GM19239 (cell line): ENCODE results near the gene ZNF710.
"Not testable (repeated sequence)": the region's sequence is repeated elsewhere in the genome, so short reads cannot be mapped to it uniquely, and the experiment has no call there.

Experiments
- DNase-seq: peaks from one replicate; pipeline ENCODE4 v3.0.0; 2011; ENCODE audit warnings: low spot score; ENCODE audit not compliant: insufficient read length
- FAIRE-seq: peaks from 2 replicates; lab custom pipeline; 2011; peaks lifted over from hg19 to GRCh38; lab: Jason Lieb, UNC

The ZNF710 gene

DNA sequence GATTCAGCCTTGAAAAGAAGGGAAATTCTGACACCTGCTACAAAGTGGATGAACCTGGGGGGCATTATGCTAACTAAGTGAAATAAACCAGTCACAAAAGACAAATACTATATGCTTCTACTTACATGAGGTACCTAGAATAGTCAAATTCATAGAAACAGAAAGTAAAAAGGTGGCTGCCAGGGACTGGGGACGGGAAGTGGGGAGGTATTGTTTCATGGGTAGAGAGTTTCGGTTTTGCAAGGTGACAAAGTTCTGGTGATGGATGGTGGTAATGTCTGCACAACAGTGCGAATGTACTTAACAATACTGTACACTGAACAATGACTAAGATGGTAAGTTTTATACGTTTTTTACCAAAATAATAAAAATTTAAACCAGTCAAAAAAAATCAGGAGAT lies 96.4 kb downstream of the ZNF710 start:
- FAIRE-seq (peak; percentile 78), DNase-seq (no peak)

DNA sequence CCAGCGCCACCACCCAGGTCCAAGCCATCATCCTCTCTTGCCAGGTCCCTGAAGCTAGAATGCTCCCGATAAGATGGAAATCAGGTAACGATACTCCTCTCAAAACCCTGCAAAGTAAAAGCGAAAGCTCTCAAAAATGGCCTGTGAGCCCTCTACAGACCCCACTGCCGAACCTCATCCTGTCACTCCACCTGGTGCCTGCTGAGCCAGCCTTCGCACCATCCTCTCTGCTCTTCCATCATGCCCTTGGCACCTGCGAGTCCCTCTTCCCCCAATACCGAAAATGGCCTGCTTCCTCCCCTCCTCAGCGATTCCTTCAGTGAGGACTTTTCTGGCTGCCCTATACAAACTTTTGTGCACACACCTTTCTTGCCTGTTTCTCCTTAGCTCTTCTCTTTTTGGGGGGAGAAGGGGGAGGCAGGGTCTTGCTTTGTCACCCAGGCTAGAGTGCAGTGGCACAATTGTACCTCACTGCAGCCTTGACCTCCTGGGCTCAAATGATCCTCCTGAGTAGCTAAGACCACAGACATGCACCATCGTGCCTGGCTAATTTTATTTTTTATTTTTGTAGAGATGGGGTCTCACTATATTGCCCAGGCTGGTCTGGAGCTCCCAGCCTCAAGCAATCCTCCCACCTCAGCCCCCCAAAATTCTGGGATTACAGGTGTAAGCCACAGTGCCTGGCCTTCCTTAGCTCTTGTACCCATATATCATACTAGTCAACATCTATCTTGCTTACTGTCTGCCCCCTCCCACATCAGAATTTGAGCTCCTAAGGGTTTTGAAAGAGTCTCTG lies 98.1 kb downstream of the ZNF710 start:
- FAIRE-seq (peak; percentile 87), DNase-seq (peak; percentile 57)

DNA sequence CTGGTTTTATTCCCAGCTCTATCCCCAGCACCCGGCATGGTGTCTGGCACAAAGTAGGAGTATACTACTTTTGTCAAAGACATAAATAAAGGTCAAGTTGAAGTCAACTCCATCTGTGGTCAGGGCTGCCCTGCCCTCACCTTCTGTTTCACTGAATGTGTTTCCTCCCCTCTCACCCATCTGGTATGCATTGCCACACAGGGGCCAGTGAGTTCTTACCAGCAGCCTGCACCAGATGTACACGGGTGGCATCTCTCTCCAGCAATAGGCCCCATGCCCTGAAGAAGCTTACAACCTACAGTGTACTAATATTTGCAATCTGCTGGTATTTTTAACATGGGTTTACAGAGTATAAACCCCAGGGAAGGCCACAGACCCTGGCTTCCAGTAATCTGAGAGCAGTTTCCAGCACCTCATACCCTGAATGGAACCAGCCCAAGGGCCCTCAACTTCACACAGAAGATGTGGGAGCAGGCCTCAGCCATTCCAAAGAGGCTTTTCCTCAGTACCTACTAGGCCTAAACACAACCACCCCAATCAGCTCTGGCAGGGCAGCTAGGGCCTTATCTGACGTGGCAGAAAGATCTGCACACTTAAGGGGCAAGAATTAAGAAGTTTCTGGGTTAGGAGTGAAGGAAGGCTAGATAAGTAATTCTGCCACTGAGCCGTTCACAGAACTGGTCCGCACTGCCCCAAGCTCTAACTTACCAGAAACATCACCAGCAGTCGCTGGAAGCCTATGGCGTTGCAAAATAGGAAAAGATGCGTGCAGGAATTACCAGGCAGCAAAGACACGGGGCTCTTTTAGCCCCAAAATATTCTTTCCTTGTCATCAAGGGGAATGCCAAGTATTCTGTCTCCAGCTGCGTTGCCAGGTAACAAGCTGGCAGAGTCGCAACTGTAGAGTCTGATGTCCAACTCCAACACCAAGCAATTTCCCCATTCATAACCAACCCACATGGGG lies 99.0 kb downstream of the ZNF710 start:
- DNase-seq (no peak), FAIRE-seq (peak; percentile 35)

DNA sequence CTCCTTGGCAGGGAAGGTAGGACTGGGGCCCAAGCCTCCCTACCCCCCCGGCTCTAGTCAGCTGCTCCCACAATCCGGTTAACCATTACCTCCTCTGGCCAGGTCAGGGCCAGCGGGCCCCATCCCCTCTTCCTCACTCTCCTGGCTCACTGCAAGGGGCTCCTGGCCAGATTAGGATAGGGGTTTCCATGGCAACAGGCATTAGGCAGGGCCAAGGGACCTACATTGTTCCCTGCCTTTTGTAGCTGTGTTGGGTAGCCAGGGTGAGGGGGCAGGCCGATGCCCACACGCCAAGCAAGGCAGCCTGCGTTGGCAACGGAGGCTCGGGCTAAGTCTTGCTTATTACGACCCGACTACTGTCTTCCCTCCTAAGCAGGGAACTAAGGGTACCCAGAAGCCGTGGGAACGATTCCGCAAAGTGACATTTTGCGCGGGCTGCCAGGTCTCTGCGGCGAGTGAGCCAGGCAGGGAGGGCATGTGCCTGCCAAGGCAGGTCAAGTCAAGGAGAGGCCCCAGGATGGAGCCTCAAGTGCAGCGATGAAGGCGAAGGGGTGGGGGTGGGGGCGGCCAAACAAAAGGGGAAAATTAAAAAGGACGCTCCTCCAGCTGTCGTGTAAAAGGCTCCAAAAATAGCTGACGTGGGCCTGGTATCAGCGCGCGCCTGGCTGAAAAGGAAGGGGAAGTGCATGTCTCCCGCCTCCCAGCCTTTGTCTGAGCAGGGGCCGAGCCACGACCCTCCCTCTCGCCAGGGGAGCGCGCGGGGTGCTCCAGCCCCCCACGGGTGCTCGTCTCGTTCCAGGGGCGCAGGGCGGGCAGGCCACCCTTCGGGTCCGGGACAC lies 100.2 kb downstream of the ZNF710 start:
- FAIRE-seq (peak; percentile 67), DNase-seq (no peak)

DNA sequence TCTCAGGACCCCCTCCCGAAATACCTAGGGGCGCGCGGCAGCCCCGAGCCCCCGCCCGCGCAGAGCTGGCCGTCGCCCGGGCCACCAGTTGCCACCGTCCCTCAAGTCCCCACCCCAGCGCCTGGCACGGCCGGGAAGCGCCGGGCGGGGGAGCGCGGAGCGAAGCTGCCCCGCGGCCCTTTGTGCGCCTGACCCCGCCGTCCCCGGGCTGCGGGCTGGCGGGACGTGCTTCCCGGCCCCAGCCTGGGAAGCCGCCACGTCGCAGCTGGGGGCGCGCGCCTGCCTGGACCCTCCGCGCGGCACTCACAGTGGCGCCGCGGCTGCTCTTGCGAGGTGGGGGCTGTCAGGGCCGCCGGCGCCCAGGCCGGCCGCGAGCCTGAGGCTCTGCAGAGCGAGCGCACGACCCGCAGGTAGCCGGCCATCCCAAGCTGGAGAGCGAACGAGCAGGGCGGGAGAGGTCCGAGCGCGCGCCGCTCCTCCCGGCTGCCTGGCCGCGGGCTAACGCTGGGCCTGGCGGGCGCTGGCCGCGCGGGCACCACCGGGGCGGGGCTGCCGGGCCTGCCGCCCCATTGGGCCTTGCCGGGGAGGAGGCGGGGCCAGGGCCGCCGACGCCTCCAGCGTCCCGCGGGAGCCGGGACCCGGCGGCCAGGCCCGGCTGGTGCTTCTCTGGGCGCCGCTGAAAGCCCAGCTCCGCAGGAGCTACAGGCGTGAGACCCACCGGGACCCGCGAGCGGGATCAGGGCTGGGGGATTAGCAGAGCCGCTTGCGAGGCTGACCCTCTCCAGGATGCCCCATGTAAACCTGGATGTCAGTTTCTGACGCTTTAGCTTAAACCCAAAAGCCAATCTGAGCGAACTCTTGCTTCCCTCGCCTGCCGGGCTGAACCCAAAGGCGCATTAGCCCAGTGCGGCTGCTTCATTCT lies 101.1 kb downstream of the ZNF710 start, which contains the start of gene IDH2:
IDH2 (minus strand) TSS at position 500 of the 922 bp plus-strand sequence; CDS start at position 422, 78 bp downstream.
- peak; percentile 80 for DNase-seq
- peak; percentile 64 for FAIRE-seq

DNA sequence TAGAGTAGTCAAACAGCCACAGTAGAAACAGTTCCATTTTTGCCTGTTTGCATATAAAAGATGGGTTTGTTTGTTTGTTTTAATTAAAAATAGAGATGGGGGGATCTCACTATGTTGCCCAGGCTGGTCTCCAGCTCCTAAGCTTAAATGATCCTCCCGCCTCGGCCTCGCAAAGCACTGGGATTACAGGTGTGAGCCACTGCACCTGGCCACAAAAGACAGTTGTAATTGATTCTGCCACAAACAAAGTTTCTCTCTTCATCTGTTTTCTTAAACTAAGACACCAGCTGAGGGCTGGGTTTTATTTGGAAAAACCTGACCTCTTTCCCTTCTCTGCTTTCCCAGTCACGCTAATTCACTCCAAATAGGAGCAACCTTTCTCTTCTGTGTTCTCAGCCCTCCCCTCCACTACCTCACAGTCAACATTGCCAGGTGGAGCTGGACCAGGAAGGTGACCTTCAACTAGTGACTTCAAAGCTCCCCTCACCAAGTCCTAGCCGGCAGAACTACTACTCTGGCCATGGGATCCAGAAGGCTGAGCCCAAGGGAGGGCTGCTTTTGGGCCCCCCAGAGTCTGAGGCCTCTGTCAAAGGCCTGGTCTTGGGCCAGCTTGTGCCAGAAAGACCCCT lies 102.7 kb downstream of the ZNF710 start:
- no peak for DNase-seq
- FAIRE-seq, result no peak

DNA sequence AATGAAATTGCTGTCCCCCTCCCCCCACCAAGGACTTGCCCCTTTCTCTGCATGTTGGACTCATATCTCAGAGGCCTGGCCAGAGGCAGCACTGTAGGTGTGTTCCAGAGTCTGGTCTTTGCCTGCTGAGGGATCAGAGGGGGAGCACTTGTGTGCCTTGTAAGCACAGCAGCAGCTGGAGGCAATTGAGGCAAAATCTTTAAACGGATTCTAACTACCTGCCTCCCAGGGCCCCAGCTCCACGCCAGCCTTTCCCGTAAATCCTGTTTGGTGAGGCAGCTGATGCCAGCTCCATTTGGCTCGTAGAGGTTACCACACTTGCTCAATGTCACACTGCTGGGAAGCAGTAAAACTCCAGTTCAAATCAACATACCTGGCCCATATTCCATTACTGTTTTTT lies 103.4 kb downstream of the ZNF710 start:
- FAIRE-seq (no peak), DNase-seq (no peak)

DNA sequence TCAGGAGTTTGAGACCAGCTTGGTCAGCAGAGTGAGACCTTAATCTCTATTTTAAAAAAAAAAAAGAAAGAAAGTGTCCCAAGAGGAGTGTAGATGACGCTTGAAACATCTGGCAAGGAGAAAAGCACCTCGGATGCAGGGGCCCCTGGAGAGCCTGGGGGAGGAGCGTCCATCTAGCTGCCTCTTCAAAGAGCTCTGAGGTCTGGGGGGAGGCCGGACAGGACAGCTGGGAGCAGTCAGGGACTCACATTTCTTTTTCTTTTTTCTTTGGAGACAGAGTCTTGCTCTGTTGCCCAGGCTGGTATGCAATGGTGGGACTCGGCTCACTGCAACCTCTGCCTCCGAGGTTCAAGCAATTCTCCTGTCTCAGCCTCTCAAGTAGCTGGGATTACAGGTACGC lies 104.4 kb downstream of the ZNF710 start:
- DNase-seq (no peak), FAIRE-seq (no peak)

DNA sequence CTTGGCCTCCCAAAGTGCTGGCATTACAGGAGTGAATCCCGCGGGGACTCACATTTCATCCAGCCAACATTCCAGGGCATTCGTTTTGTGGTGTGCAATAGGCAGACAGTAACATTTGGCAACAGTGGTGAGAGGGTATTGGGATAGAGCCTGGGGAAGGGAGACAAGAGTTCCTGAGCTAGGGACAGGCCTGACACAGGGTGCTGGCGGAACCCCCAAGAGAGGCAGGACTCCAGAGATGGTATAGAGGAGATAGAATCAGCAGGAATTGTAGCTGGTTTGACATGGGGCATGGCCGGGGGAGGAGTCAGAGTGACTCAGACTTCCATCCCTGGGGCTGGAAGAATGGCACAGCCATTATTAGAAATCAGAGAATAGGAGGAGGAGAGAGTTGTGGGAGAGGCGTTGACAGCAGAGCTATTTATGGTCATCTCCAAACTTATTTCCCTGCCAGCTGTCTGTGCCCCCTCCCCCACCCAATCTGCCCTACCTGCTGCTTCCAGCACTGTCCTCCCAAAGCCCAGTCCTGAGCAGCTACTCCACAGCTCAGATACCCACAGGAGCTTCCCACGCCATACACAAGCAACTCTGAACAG lies 105.5 kb downstream of the ZNF710 start:
- FAIRE-seq, result no peak
- DNase-seq, result no peak

DNA sequence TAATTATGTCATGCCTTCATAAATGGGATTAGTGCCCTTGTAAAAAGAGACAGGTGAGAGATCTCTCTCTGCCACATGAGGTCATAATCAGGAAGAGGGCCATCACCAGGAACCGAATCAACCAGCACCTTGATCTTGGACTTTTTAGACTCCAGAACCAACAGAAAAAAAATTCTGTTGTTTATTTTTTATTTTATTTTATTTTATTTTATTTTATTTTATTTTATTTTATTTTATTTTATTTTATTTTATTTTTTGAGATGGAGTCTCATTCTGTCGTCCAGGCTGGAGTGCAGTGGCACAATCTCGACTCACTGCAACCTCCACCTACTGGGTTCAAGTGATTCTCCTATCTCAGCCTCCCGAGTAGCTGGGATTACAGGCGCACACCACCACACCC lies 106.9 kb downstream of the ZNF710 start:
- DNase-seq, FAIRE-seq: not testable (repeated sequence)

DNA sequence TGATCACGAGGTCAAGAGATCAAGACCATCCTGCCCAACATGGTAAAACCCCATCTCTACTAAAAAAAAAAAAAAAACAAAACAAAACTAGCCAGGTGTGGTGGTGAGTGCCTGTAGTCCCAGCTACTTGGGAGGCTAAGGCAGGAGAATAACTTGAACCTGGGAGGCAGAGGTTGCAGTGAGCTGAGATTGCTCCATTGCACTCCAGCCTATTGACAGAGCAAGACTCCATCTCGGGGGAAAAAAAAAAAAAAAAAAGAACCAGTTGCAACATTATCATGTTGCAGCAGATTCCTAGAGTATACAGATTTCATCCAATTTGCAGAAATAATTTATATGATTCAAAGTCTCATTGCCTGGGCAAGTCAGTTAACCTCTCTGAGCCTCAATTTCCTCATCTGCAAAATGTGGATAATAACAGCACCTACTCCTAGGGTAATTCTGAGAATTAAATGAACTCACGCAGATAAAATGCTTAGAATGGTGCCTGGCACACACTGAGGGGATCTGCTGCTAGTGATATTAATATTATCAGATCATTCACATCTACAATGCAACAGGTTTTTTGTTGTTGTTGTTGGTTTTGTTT lies 108.1 kb downstream of the ZNF710 start:
- FAIRE-seq, DNase-seq: not testable (repeated sequence)

DNA sequence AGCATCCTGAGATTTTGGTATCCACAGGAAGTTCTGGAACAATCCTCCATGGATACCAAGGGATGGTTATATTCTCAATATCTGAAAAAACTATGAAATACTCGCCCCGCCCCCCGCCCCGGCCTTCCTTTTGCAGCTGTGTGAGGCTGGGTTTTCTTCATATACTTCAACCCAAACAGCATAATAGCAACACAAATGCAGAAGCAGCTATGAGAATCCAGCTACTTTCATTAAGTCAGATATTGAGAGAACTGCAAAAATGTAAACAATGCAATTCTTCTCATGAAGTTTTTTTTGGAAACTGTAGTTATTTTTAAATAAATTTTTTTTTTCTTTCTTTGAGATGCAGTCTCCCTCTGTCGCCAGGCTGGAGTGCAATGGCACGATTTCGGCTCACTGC lies 112.0 kb downstream of the ZNF710 start:
- DNase-seq (no peak), FAIRE-seq (no peak)

DNA sequence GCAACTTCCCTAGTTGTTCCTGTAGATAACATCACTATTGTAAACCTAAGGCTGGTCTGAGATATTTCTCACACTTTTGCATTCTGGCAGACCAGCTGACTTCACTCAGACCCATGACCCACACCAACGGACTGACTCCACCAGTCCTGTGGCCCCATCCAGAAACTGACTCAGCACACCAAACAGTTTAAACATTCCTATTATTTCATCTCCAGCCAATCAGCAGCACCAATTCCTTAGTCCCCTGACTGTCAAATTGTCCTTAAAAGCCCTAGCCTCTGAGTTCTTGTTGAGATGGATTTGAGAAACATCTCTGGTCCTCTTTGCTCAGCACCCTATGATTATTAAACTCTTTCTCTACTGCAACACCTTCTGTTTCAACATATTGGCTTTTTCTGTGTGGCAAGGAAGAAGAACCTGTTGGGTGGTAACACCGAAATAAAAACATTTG lies 113.4 kb downstream of the ZNF710 start:
- no peak for DNase-seq

DNA sequence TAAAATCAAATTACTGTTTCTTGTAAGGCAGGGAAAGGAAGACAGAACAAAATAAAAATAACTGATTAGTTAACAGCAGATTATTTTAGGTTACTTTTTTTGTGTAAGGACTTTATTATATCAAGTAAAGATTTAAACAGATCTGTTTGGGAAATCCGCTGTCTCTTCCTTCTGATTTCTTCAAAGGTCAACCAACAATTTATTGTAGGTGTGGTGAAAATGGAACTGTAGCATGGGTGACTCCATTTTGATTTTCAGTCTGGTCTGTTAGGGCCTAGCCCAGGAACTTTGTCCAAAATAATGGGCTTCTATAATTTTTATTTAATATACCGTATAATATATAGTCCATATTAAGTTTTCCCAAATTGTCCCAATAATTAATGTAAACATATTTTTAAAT lies 114.7 kb downstream of the ZNF710 start:
- DNase-seq (no peak), FAIRE-seq (no peak)

More for the DNA sequence above, 113.4 kb downstream of the ZNF710 start:
- no peak for FAIRE-seq

DNA sequence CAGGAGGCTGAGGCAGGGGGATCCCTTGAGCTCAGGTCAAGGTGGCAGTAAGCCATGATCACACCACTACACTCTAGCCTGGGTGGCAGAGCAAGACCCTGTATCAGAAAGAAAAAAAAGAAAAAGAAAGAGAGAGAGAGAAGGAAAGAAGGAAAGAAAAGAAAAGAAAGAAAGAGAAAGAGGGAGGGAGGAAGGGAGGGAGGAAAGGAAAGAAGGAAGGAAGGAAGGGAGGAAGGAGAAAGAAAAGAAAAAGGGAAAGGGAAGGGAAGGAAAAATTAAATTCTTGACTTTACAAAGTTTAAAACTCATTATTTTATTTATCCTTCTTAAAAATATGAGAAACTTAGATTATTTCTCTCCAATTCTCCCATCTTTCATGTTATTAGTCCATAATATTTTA lies 118.2 kb downstream of the ZNF710 start:
- DNase-seq (no peak), FAIRE-seq (no peak)

DNA sequence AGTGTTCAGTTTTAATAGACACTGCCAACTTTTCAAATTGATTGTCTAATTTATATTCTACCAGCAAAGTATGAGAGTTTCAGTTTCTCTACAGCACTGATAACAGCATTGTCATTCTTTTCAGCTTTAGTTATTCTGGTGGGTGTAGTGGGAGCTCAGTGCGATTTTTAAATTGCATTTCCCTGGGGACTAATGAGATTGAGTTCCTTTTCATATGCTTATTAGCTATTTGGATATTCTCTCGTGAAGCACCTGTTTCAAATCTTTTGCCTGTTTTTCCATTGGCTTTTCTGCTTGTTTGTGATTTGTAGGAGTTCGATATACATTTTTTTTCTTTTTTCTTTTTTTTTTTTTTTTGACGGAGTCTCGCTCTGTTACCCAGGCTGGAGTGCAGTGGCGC lies 120.0 kb downstream of the ZNF710 start:
- DNase-seq (no peak), FAIRE-seq (no peak)

DNA sequence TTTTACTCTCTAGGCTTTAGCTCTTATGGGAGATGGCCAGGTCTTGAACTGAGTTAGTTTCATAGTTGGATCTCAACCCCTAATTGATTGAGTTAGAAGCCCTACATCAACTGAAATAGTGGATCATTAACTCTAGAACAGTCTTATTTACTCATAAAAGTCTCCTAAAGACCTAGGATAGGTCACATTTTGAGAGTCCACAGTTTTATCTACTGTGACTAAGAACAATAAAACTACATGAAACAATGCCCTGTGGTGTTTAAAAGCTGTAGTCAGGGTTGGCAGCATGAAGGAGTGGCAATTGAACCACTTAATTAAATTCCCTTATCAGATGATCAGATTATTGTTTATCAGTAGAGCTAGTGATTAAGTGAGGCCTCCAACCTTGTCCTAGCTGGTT lies 123.4 kb downstream of the ZNF710 start:
- DNase-seq (no peak), FAIRE-seq (no peak)

DNA sequence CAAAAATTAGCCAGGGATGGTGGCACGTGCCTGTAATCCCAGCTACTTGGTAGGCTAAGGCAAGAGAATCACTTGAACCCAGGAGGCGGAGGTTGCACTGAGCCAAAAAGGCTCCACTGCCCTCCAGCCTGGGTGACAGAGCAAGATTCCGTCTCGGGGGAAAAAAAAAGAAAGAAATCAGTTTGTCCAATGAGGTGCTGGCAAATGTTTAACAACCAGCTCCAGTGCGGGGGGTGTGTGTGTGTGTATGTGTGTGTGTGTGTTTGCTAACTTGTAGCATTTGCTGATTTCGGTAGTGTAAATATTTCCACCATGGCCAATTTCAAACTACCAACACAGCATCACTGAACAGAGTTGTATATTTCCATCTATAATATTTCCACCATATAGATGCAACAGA lies 124.9 kb downstream of the ZNF710 start:
- no peak for FAIRE-seq
- no peak for DNase-seq
